ENCODE data around the gene GPR27. TPM values are rescaled to one million over a fixed set of nuclear protein-coding genes. Genes with fewer than 3 reads are reported as not detected.

Gene GPR27
- total RNA-seq, 1 donor from 2014 or later, result 6.2 TPM

DNA sequence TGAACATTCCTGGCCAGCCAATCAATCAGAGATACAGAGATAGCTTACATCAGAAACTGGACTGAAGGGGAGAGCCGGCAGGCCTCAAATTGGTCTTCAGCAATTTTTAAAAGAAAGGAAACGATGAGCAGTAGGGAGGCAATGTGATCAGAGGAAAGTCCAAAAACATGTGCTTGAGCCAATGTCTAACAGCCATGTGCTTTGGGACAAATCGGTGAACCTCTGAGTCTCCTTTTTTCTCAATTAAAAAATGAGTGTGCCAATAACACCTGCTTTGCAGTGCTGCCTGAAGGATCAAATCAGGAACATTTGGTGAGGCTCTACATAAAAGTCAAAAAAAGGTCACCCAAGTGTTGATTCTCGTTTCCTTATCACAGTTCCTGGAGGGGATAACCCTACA is 21.0 kb upstream of the GPR27 start:
- DNase-seq (ENCODE audit: low read depth), result no peak

DNA sequence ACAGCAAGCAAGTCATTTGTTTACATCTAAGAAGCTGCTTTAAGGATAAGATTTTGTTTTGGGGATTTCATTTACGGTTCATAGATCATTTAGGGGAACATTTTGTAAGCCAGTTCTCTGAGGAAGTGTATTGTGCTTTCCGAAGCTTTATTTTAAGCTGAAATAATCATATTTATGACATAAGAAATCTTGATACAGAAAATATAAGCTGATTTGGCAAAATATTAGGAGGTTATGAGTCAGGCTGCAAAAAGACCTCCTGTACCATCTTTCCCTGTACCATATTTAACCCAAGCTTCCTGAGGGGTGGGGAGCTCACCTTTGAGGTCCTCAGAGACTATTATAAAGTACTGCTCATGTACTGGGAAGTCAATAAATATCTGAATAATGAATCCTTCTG is 20.3 kb upstream of the GPR27 start:
- DNase-seq (ENCODE audit: low read depth), result no peak

DNA sequence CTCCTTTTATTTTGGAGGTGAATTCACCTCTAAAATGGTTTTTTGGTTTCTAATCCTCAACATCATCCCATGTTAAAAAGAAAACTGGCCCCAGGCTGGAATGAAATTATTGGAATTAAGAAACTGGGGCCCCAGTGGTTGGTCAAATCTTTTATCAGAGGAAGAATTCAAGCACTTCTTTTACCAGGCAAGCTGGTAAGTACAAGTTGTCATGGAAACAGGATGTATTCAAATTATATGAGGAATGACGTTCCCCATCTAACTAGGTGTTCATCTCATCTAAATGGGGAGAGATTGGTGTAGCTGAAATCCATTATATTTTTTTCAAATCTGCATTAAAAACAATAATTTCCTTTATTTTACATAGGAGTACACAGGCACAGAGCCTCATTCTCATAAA is 18.8 kb upstream of the GPR27 start:
- DNase-seq (ENCODE audit: low read depth), result no peak

DNA sequence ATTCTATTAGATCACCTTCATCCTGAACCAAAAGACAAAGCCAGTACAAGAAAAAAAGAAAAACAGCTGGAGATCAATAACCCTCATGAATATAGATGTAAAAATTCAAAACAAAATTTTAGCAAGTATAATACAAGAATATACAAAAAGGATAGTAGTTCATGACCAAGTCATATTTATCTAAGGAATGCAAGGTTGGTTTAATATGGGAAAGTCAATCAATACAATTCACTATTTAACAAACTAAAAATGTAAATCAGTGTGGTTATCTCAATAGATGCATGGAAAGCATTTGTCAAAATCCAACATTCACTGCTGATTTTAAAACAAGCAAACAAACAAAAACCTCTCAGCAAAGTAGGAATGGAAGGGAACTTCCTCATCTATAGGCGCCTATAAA is 11.0 kb upstream of the GPR27 start:
- DNase-seq (ENCODE audit: low read depth), result no peak

DNA sequence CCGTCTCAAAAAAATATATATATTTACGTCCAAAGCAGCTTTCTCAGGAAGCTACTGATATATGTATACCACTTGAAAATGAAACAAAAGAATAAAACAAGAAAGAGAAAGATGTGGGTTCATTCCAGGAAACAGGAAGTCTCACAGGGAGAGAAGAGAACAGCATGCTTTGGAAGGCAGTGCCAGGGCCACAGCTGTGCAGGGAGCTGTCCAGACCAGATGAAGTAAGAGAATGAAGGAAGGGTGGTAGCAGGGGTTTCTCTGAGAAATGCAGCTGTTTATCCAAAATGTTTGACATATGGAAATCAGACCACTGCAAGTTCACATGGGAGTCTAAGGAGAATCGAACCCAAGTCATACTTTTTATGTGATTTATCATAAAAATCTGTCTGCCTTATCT is 8.9 kb upstream of the GPR27 start:
- no peak for DNase-seq (ENCODE audit: low read depth)

DNA sequence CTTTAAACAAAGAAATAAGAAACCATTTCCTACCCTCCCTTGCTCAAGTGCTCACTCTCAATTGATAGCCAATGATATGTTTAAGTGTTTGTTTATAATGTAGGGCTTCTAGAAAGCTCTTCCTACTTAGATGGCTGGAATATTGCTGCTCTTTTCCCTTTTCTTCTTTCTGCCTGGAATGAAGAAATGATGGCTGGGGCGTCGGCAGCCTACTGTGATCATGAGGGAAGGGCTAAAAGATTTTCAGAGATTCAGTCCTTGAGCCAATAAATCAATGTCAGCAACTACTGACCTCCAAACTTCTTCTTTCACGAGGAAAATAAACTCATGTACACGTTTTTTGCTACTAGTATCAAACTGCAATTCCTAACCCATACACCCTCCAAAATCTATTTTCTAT is 2.1 kb upstream of the GPR27 start:
- DNase-seq (ENCODE audit: low read depth), result no peak

DNA sequence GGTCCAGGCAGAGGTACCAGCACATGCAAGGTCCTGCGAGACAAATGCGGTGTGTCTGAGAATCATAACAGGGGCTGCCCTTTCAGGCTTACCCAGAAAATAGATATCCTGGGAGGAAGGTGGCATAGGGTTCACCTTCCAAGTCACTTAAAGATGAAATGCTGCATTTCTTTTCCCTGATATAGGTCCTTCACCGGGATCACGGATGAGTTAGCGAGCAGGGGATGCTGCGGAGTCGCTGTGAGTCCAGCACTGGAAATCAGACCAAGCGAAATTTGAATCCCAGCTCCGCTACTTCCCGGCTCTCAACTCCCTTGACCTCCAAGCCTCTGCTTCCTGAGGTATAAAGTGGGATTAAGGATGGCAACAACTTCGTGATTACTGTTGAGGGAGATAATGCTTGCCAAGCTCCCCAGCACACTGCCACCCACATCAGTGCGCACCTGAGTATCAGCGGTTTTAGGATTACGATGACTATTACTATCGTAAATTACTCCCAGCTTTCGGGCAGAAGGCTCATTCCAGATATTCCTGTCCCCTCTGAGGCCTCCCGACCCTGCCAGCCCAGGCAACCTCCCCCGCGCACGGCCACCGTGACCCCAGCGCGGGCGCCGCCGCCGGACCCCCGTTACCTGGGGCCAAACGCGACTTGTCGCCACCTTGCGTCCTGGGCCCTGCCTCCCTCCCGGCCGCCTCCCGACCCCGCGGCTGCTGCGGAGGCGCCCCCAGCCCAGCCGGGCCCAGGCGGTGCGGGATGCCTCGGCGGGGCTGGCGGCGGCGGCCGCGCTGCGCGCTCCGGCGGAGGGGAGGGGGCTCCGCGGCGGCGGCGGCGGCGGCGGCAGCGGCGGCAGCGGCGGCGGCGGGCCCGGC is 589 bp upstream of the GPR27 start:
- no peak for DNase-seq (ENCODE audit: low read depth)

DNA sequence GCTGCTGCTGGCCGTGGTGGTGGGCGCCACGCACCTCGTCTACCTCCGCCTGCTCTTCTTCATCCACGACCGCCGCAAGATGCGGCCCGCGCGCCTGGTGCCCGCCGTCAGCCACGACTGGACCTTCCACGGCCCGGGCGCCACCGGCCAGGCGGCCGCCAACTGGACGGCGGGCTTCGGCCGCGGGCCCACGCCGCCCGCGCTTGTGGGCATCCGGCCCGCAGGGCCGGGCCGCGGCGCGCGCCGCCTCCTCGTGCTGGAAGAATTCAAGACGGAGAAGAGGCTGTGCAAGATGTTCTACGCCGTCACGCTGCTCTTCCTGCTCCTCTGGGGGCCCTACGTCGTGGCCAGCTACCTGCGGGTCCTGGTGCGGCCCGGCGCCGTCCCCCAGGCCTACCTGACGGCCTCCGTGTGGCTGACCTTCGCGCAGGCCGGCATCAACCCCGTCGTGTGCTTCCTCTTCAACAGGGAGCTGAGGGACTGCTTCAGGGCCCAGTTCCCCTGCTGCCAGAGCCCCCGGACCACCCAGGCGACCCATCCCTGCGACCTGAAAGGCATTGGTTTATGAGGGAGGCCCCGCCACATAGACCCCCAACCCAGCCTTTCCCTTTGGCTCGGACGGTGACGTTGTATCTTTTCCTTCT is 1.1 kb downstream of the GPR27 start:
- DNase-seq (ENCODE audit: low read depth), result no peak

DNA sequence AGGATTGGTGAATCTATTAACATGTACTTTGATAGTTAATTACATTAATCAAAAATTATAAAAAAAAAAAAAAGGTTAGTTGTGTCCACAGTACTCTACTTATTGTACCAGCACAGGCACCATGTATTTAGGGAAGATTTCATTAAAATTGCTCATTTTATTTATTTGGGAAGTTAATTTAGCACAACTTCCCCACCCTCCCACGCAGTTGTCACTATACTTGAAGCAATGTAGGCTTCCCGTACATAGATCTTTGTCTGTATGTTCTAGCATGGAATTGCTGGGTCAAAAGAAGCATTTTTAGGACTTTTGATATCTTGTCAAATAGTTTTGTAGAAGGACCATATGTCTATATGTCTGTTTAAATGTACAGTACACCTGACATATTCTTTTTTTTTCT is 4.4 kb downstream of the GPR27 start:
- no peak for DNase-seq (ENCODE audit: low read depth)

DNA sequence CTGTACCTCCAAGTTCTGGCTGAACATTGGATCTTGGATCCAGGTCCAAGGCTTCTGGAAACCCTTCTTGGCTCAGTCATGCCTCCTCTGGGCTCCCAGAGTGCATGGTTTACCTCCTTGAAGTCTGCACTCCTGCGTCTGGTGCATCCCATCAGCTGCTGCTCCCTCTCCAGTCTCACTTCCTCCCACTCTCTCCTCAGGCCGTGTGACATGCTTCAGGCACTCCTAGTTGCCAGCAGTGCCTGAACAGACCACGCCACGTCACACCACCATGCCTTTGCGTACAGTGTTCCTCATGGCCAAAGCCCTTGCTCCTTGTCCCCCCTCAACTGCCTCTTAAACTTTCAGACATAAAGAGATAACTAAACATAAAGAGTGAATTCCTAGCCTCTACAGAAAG is 5.7 kb downstream of the GPR27 start:
- no peak for DNase-seq (ENCODE audit: low read depth)

DNA sequence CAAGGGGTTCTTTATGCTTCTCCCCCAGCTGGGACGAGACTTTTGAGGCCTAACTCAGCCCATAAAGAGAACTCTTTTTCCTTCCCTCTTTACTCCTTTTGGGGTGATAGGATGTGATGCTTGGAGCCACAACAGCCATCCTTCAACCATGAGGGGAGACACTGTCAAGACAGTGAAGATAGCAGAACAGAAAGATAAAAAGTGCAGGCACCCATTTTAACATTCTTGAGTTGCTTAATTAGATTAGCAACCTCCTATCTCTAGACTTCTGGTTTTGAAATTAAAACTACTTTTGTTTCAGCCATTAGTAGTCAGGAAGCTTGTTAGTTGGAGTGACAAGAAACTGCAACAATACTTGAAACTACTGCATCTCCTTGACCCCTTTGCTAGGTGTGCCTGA is 6.5 kb downstream of the GPR27 start:
- no peak for DNase-seq (ENCODE audit: low read depth)

DNA sequence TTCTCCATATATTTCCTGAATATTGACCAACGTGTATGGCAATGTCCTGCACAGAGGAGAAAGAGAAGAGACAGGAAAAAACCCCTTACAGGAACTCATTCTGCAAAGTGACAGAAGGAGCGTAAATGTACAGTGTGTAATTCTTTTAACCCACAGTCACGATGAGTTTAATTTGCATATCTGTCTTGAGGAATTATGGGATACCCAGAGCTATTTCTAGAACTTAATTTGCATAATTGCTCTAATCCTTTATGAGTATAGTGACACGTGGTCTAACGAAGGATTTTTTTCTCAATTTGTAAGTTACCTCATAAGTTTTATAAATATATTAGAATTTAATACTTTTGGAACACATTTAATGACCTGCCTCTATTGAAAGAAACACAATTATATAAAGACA is 9.8 kb downstream of the GPR27 start:
- no peak for DNase-seq (ENCODE audit: low read depth)

DNA sequence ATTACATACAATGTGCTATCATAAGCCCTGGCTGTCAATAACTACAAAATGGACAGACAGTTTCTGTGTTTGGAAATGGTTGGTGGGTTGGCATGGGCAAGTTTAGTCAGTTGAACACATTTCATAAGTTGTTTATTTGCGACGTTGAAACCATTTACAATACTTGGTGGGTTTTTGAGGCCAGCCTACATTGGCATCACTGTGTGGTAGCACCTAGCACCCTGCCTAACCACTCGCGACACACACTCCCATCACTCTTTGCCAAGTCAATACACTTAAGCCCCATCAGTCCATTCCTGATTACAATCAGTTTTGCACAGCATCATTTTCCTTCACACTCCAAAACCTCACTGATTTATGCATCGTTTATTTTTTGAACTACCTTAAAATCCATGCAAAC is 17.5 kb downstream of the GPR27 start:
- DNase-seq (ENCODE audit: low read depth), result no peak

DNA sequence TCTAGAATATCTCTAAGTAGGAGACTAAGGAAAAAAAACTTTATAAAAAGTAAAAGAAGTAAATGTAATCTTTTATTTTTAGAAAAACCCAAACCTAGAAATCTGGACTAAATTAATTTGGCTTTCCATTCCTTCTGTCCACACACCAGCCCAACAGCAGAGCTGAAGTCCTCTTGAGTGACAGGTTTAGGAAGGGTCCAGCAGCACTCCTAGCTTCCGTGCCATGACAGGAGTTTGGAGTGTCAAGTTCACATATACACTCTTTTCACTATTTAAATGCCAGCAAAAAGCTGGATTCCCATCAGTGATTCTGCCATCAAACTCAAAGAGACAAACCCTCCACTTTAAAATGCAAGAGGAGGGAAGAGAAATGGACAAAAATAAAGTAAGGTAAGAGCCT is 18.2 kb downstream of the GPR27 start:
- DNase-seq (ENCODE audit: low read depth), result no peak

DNA sequence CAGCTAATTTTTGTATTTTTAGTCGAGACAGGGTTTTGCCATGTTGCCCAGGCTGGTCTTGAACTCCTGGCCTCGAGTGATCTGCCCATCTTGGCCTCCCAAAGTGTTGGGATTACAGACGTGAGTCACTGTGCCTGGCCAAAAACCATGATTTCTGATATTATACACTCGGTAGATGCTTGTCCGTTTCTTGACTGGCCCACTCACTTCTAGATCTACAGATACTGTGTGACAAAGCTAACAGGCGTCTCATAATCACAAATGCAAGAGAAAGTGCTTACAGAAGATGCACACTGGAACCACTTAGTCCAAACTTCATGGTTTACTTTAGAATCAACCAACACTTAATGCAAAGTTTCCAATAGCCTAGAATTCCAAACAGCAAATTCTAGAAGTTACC is 22.9 kb downstream of the GPR27 start:
- no peak for DNase-seq (ENCODE audit: low read depth)

DNA sequence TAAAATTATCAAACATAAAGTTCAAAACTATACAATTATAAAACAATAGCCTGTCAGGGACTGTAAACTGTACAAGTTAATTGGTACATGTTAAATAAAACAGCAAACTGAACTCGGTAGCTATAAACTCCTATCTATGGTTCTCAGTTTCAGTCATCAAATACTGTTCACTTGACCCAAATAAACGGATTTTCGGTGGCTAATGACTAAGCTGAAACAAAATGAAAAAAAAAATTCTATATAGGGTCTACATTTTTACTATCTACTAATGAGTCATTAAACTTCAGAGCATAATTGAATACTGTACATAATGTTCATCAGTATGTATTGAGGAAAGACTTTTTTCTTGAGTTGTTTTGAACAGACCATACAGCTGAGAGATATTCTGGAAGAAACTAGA is 24.7 kb downstream of the GPR27 start:
- DNase-seq (ENCODE audit: low read depth), result no peak

DNA sequence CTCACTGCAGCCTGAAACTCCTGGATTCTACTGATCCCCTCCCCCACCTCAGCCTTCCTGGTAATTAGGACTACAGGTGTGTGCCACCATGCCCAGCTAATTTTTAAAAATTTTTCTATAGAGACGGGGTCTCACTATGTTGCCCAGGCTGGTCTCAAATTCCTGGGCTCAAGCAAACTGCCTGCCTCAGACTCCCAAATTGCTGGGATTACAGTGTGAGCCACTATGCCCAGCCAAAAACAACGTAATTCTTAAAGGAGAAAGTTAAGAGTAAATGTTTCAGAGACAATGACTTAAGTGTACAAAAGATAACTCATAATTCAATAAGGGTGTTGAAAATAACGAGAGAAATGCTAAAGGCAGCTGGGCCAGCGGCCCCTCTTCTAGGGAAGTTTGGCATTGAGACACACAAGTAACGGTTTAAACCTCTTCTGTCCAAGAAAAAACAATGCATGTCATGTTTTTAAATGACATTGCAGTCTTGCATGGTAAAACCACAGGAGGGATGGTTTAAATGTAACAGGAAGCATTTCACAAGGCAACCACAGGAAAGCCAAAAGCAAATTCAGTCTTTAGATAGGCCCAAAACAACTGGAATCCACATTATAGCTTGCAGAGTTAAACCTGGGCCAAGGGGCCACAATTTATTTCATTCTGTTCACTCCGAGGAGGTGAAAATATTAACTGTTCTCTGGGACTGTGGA is 26.2 kb downstream of the GPR27 start:
- peak; percentile 36 for DNase-seq (ENCODE audit: low read depth)

DNA sequence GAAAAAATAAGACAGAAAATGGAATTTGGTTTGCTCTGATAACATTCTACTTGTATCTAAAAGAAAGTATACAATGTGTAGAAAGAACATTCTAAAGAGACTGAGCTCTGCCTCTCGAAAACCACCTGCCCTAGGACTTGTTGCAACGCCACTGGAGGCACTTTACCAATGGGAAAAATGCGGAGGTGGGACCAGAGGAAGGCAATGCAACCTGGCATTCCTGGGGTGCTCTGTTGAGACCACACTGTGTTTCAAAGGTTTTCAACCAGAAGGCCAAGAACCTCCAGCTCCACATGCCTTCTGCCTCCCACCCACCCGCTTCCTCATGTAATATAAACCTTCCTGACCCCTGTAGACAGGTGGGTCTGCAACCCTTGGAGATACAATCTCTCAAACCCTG is 26.8 kb downstream of the GPR27 start:
- DNase-seq (ENCODE audit: low read depth), result no peak

DNA sequence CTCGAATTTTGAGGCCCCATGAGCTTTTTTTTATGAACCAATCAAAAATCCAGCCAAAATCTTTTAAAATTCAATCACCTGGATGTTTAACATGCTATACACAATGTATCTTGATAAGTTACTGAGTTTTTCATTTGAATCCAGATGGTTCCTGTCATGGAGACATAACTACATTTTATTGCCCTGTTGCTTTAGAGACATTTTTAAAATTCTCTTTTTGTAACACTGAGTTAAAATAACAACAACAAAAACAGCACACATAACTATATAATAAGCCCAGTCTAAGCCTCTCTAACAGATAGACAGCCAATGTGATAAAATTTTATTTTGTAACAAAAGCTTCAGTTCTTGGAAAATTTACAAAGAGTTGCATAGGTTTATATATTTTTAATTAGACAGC is 29.5 kb downstream of the GPR27 start:
- DNase-seq (ENCODE audit: low read depth), result no peak

DNA sequence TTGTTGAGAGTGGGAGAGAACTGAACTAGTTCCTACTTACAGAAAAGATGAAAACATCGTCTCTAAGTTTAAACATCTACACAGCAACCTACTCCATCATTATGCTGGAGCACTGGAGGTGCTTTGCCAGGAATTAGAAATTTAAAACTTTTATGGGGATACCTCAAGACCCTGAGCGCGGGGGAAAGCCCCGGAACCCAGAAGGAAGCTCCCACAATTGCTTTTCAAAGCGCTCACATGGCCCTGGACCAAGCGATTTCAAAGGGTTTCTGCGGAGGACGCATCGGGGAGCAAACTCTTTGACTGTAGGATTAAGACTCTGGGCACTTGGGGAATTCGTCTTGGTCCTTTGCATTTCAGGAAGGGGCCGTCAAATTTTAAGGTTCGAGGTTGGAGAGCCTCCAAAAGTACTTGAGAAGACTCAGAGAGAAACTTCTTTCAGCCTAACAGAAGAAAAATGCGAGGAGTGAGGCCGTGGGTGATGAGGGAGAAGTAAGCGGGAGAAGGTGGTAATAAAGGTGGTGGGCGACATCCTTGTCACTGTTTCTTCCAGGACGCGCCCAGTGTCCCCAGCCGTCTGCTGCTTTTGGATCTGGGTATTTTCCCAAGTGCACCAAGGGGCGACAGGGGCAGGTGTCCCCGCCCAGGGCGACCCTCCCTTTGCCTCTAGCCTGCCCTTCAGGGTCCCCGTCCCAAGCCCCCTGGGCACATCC is 30.7 kb downstream of the GPR27 start:
- no peak for DNase-seq (ENCODE audit: low read depth)

DNA sequence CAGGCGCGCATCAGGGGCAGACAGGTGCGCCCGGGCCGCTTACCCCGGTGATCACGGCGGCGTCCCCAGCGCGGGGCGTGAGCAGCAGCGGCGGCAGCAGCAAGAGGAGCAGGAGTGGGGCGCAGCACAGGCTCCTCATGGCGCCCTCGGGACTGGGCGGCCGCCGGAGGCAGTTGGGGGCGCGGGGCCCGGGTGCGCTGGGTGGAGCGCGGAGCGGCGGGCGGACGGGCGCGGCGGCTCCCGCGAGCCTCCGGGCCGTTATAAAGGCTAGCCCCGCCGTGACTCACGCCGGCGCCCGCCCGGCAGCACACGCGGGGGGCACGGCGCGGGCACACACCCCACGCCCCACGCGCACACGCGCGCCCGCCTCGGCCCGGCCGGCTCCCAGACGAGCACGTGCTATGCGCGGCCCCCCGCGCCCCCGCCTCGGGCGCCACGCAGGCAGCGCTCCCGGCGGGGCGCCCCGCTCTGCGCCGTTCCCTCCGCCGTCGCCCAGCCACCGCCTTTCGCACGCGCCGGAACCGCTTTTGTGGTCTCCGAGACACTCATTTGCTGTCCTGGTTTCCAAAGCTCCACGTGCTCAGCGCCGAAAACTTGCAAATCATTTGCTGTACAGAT is 31.4 kb downstream of the GPR27 start, which contains the start of gene PROK2:
PROK2 (minus strand) TSS at position 235 of the 618 bp plus-strand sequence; CDS start at position 139, 96 bp downstream.
- DNase-seq (ENCODE audit: low read depth), result no peak

All from renal cortical epithelial cell (primary cell).